RPMI8226 (cell line): ENCODE results near the gene LAMB4.
A peak's percentile ranks its signal among the peaks of the same experiment; 100 is the strongest.

Source experiments
- DNase-seq: peaks from one replicate; pipeline ENCODE4 v3.0.0-alpha.2; 2015

LAMB4 gene

DNA sequence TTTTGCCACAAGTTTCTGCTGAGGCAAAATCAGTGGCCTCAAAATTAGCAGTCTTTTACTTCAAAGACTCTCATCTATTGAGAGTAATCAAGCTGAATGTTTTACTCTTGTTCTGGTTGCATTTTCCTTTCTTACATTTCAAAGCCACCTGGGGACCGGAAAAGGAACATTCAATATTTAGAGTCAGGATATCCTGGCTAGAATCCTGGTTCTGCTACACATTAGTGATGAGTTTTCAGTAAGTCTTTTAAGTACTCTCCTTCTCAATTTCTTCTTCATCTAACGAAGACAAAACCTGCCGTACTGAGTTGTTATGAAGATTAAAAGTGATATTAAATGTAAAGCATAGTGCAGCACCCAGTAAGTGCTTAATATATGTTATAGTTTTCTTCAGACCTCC is 52.5 kb downstream of the LAMB4 start:
- DNase-seq = no peak

DNA sequence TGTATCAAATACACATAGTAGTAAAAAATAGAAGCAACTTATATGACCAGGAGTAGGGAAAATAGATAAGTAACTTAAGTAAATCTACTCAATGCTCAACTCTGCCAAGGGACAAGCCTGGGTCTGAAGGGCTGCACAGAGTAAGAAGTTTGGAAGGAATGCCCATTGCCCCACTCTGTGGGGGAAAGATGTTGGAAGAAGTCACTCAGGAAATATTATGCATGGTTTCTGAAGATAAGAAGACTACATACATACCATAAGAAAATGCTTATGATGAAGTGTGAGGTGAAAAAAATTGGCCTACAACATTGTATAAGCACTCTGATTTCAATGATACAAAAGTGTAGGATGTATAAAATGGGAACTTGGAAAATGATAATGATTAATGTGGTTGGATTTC is 54.0 kb downstream of the LAMB4 start:
- no peak for DNase-seq

DNA sequence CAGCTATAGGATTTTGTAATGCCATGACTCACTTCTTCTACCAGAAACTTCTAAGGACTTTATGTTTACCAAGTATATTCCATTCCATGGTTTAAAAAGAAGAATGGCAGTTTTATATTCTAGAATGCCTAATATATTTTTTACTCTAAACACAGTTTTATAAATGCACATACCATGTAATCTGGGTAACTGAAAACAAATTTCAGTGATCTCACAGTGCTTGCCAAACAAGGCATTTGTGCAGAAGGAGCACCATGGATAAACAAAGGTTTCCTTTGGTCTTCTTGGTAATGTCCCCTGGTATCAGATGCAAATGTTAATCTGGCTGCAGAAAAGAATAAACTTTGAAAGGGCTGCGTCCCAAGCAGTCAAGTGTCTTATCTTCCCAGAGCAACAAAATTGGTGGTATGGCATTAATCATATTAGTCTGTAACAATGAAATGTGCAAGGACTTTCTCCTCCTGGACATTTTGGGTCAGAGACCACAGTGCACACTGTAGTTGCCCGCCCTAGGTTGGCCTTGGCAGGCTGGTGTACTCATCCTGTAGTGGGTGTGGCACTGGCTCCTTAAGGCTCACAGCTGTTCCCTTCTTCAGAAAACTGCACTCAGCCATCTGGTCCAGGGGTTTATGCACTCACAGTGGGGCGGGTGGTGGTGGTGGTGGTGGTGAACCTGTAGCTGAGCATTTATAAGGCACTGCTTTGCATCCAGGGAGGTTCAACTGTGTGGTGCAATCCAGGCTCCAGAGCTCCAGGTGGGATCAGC is 56.7 kb downstream of the LAMB4 start:
- DNase-seq = no peak

DNA sequence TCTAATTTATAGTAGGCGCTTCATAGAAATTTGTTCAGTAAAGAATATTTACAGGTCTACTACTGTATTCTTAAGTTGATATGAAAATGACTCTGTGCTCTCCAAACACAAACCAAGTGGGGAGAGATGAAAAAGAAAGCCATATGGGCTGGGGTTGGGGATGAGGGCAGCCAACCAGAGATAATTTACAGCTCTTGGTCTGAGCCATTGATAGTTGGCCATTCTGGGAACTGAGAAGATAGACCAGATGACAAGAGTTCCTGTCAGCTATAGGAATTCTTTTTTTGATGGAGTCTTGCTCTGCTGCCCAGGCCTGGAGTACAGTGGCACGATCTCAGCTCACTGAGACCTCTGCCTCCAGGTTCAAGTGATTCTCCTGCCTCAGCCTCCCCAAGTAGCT is 57.4 kb downstream of the LAMB4 start:
- DNase-seq = no peak

DNA sequence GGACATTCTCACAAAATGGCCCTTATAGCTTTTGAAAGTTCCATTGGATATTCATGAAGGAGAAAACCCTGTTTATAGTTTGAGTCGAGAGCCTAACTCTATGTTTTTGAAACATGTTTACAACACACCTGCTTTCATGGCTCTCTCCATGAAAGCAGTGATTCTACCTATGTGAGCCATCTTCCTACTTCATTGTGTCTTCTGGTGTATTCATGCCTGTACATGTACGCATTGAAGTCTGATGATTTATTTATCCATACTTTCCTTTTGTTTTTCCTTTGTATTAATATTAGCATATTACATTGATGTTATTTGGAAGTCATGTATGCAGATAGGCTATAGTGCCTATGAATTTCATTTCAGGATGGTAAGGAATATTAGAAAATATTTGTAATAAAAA is 58.0 kb downstream of the LAMB4 start:
- no peak for DNase-seq

DNA sequence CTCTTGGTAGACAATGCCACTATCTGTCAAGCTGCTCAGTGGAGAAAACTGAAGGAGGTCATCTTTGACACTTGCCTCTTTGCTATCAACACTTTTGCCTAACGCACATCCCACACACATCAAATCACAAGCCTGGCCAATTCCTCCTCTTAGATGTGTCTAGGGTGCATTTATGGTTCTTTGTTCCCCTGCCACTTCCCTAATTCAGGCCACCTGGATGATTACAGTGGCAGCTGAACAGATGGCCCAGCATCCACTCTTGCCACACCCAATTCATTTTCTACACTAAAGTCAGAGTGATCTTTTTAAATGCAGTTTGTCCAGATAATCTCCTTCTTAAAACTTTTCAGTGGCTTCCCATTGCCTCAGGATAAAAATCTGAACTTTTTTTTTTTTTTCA is 58.6 kb downstream of the LAMB4 start:
- DNase-seq = no peak

DNA sequence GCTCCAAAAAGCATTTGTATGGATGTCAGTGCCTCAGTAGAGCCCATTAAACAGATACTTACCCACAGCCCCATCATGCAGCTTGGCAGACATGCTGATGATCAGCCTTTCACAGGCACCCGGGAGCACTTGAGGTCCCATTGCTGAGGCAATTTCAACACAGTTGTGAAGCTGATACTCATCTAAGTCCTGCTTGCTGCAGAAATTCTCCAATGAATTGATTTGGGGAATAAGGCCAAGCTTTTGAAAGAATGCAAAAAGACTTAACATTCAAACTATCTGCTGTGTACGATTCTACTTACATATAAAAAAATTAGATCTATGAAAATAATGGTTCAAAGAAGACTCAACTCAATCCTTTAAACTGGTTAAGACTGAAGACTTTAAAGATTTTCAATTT is 60.5 kb downstream of the LAMB4 start:
- DNase-seq = no peak

DNA sequence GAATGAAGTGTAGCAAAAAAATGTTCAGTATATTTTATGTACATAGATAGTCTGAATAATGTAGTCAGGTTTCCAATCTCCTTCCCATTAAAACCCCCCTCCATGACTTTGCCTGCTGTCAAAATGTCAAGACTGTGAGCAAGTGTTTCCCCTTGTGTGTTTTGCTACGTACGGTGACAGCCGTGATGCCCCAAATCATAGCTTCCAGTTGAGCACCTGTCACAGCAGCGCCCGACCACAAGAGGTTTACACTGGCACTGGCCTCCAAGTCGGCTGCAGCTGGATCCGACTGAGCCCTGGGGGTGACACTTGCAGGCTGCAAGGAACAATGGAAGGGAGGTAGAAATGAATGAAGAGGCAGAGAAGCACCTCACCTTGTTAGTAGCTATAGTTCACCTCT is 62.3 kb downstream of the LAMB4 start:
- DNase-seq = peak; percentile 20

DNA sequence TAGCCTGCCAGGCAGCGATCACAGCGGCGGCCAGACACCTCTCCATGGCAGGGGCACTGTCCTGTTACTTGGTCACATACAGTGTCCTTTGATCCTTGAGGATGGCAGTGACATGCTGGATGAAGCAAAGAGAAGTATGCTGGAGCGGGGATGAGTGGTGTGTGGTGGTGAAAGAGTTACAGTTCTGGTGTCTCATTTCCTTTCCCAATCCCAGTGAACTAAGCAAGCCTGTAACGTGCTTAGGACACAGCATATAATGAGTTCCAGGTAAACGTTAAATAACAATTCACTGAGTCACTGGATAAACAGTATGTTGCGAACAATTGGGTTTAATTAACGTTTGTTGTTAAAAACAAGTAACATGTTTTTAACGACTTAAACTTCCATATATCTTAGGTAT is 63.7 kb downstream of the LAMB4 start:
- DNase-seq = no peak

DNA sequence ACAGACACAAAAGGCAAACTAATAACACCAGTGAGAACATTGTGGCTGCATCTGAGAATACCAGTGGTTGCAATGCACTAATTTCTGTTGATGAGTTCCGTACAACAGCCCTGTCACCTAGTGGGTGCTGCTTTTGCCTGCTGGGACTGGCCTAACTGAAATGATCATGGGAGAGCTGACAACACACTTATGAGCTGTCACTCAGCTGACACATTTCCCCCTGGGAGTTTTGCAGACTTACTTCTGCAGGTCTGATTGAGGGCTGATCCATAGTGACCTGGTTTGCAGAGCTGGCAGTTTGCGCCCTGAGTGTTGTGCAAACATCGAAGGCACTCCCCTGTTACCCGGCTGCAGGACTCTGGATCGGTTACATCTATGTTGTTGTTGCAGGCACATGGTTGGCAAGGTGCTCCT is 66.6 kb downstream of the LAMB4 start:
- DNase-seq = no peak

DNA sequence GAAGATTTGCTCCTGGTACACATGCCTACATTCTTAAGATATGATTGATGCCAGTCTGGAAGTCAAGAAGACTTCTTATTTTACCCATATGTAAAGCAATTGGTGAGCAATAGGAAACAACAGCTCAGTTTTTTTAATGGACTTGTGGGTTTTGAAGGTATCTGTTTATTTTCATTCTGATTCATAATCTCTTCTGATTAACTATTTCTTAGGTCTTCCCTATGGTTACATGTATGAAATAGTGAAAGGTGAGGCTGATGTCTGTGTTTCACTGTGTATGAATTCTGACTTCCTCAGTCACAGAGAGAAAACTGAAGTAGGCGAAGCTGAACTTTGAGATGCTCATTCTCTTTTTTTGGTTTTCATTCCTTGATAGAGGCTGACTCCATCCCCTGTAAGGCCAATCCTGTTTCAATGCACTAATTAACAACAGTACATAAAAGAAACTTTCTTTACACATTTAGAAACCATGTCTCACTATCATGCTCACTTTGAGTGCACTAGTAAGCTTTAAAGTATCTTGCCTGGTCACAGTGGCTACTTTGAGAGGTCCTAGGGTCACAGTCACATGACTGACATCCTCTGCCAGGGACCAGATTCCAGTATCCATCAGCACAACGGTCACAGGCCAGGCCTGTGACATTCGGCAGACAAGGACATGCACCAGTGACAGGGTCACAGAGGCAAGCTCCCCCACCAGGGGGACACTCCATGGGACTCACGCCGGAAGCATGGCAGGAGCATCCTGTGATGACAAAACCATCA is 67.7 kb downstream of the LAMB4 start:
- no peak for DNase-seq

DNA sequence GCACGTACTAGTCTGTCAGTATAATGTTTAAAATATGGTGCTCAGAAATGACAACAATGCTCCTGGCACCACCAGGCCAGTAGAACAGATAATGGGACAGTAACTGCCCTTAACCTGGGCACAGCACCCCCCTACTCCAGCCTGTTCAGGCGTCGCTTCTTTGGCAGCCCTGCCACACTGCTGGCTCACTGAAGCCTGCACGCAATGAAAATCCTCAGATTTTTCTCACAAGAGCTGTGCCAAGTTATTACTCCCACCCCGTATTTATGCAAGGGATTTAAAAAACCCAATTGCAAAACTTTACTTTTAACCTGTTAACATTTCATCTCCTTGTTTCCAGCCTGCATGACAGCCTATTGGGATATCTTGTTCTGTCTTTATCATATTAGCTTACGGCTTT is 70.6 kb downstream of the LAMB4 start:
- no peak for DNase-seq

DNA sequence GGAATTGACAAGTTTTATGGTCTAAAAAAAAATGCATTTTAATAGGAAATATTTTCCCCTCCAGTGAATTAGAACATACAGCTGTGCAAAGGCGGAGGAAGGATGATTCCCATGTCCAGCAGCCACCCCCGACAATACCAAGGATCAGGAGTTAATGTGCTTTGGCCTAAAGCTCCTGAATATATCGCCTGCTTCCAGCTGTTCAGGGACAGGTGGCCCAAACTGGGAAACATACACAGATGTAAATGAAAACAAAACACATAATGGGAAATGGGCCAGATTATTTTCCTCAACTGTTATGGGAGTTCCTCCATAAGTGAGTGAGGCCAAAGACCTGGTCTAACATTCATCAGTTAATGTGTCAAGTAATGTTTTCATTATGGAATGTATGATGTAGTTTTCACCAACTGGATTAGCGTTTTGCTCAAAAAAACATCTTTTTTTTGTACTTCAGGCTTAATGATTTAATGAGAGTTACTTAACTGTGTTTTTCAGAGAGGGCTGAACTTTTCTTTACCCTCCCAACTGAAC is 72.1 kb downstream of the LAMB4 start:
- DNase-seq = no peak

DNA sequence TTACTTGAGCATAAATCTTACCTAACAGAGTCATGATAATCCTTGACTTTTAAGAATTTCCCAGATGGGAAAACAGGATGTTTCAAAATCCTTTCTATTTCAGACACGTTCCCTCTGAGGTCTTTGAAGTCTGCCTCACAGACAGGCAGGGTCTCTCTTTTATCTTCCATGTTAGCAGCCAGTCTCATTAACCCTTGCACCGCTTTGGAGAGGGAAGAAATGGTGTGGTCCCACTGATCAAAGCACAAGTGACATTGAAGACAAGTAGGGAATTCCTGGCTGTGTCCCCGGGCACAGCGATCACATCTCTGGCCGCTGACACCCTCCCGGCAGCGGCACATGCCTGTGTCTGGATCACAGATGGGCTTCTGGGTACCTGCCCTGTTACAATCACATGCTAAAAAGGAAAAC is 74.5 kb downstream of the LAMB4 start:
- no peak for DNase-seq

DNA sequence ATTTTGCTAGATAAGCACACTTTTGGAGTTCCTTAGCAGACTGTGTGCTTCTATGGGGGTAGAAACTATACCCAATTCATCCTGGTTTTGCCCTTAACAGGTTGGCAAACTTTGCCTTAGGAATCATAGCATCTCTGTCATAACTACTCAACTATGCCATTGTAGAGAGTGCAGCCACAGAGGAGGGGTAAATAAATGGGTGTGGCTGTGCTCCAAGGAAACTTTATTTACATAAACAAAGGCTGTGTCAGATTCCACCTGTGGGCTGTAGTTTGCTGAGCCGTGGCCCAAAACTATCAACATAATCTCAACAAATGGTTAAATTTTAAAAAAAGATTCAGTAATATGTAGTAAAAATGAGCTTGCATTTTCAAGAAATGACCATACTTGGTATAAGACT is 75.6 kb downstream of the LAMB4 start:
- DNase-seq = no peak

DNA sequence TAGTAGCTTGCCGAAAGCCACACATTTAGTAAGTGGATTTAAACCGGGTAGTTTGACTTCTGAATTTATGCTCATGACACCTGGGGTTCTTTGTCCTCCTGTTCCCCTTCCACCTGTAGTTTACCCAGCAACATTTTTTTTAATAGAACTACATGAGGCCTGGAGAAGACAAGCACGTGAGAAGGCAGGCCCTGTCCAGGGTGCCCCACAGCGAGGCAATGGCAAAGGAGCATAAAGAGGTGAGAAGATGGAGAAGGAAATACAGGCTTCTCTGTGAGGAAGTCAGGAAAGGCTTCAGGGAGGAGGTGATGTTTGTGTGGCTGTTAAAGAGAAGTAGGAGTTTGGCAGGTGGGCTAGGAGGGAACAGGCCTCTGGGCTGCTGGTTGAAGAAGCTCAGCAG is 76.9 kb downstream of the LAMB4 start:
- no peak for DNase-seq

DNA sequence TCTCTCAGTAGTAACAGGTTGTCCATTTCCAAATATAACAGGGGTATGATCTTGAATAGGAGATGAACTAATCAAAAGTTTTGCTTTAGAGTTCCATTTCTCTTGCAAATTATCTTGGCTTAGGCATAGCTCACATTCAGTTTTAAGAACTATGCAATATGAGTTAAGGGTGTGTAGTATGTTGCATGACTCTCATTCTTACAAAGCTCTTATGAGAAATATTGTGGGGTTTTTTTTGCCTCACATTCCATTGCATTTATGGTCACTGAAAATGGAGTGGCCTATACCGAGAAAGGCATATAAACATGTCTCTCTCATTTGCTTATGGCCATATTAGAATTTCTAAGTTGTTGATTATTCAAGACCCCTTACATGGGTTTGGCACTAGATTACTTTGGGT is 78.7 kb downstream of the LAMB4 start:
- DNase-seq = no peak

DNA sequence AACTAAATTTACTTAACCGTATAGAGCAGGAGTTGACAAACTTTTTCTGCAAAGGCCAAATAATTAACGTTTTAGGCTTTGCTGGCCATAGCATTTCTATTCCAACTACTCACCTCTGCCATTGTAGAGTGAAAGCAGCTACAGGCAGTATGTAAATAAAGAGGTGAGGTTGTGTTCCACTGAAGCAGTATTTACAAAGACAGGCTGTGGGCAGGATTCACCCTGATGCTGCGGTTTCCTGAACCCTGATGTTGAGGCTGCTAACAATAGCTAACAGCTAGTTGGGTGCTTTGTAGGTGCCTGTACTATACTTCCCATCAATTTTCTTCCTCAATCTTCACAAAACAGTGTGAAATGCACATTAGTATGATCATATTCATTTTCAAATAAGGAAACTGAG is 80.2 kb downstream of the LAMB4 start:
- DNase-seq = no peak

DNA sequence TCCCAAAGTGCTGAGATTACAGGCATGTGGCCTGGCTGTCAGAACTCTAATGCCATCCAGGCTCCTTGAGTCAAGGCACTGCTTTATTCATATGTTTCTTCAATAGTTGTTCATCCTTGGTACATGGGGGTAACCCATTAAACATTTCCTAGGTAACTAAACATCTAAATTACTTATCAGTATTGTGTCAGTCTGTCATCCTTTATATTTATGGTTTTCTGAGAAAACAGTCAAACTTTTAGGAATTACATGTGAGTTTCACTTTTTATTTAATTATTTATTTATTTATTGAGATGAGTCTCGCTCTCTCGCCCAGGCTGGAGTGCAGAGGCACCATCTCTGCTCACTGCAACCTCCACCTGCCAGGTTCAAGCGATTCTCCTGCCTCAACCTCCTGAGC is 81.7 kb downstream of the LAMB4 start:
- no peak for DNase-seq

DNA sequence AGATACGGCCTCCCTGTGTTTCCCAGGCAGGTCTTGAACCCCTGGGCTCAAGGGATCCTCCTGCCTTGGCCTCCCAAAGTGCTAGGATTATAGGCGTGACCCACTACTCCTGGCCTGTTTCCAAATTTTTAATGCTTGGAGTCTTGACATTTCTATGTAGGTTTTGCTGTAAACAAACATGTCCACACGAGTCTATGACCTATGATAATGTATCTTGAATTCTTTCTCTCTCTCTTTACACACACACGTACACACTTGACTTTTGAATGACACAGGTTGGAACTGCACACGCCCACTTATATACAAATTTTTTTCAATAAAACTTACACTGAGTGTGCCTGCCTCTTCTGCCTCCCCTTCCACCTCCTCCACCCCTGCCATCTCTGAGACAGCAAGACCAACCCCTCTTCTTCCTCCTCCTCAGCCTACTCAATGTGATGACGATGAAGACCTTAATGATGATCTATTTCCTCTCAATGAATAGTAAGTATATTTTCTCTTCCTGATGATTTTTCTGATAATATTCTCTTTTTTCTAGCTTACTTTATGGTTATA is 83.1 kb downstream of the LAMB4 start:
- no peak for DNase-seq

DNA sequence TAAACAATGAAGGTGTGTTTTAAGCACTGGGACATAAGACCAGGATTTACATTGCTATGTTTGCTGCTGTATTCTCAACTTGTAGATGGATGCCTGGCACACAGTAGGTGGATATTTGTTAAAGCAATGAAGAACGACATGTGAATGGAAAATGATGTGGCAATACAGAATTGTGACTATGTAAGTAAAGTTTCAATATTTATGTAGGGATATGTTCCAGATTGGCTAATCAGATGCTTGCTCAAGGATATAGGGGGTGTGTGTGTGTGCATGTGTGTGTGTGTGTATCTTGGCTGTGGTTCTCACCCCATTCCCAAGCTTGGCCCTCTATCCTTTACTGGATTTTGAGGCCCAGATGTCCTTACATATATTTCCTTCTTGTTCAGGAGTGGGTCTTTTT is 84.5 kb downstream of the LAMB4 start:
- DNase-seq = no peak

DNA sequence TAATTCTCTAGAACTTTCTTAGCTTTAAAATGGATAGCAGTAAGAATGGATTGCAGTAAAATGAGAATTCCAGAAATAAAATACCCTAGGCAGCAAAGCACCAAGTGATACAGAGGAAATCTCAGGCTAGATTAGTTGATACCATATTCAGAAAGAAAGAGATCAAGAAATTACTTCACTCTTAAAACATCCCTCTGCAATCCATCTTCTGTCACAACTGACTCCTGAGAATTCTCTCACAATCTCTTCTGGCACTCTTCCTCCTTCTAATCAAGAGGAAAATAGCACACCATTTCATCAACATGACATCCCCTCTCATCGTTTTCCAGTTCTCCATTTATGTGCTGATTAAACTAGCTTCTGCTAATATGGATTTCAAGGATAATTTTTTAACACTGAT is 85.0 kb downstream of the LAMB4 start:
- DNase-seq = no peak

DNA sequence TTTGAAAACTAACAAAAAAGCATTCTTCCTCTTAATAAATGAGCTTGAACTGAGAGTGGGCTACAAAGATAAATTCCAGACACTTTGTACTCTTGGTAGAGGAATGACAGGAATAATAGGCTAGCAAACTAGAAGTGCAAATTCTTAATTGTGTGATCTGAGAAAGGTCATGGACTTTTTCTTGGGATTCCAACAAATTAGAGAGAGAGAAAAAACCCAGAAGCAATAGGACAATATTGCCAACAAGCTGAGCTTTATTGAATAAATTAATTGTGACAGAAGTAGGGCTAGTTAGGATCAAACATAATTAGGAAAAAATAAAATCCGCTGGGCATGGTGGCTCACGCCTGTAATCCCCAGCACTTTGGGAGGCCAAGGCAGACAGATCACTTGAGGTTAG is 85.8 kb downstream of the LAMB4 start:
- no peak for DNase-seq

DNA sequence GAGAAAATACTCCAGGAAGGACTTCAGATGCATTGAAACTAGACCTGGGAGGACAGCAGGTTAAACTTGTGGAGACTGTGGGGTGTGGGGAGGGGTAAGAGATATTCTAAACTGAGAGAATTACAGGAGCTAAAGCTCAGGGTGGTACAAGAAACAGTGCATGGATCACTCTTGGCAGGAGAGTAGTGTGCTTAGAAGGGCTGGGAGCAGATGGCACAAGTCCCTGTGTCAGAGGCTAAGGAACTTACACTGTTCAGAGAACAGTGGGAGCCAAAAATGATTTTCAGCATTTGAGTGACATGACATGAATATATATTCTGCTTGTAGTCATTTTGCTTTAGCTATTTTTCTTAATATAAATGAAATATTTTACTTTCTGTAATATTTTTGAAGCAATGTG is 91.2 kb downstream of the LAMB4 start:
- no peak for DNase-seq
